ENCODE data around the gene NEK8.
"Not testable (repeated sequence)": the region's sequence is repeated elsewhere in the genome, so short reads cannot be mapped to it uniquely, and the experiment has no call there.

The NEK8 gene

GRCh38 chr17:28710861-28711722 is 17.5 kb upstream of the NEK8 start:
- DNase-seq = peak; percentile 86

DNA sequence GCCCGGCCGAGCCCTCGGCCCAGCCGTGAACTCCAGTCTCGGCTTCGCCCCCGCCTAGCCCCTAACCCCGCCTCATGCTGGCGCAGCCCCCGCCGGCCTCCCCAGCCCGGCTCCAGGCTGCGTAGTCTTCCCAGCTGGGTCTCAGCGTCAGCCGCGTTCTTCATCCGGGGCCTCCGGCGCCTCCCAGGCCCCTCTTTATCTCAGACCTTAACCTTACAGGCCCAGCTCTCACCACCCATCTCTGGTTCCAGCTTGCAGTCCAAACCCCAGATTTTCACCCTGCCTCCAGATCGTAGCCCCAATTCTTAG is 16.9 kb upstream of the NEK8 start, which contains the start of gene PROCA1:
TSS of gene PROCA1 (minus strand) at position 166 of the 309 bp plus-strand sequence. CDS start 228 bp downstream, outside the sequence.
- DNase-seq = no peak

- DNase-seq = no peak
Measured at GRCh38 chr17:28712032-28712704, 16.4 kb upstream of the NEK8 start.

DNA sequence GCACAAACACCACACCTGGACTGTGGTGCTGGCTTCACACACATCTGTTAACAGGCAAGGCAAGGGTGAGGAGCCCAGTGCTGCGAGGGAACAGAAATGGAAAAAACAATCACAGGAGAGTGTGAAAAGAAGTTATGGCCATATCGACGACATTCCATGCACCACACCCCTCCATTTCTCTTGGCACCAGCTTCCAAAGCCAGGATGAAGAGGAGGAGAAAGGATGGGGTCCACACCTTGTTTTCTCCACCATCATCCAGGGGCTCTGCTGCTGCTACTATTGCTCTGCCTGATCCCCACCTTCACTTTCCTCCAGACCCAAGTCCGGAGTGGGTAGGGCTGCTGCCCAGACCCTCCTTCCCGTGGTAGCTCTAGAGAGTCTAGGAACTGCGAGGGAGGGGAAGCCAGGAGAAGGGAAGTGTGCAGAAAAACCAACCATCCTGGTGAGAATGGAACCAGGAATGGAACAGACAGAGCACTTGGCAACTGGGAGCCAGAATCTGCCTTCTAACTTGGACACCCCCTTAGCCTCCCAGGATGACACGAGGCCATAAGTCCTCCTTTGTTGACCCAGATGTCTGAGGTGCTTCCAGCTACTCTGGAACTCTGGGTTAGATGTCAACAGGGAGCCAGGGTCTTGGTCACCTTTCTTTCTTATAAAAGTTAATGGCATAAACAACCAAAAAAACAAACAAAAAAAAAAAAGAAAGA is 15.7 kb upstream of the NEK8 start:
- DNase-seq = no peak

- DNase-seq = no peak
Measured at GRCh38 chr17:28714281-28714680, 14.3 kb upstream of the NEK8 start.

- DNase-seq = no peak
Measured at GRCh38 chr17:28715217-28715616, 13.4 kb upstream of the NEK8 start.

DNA sequence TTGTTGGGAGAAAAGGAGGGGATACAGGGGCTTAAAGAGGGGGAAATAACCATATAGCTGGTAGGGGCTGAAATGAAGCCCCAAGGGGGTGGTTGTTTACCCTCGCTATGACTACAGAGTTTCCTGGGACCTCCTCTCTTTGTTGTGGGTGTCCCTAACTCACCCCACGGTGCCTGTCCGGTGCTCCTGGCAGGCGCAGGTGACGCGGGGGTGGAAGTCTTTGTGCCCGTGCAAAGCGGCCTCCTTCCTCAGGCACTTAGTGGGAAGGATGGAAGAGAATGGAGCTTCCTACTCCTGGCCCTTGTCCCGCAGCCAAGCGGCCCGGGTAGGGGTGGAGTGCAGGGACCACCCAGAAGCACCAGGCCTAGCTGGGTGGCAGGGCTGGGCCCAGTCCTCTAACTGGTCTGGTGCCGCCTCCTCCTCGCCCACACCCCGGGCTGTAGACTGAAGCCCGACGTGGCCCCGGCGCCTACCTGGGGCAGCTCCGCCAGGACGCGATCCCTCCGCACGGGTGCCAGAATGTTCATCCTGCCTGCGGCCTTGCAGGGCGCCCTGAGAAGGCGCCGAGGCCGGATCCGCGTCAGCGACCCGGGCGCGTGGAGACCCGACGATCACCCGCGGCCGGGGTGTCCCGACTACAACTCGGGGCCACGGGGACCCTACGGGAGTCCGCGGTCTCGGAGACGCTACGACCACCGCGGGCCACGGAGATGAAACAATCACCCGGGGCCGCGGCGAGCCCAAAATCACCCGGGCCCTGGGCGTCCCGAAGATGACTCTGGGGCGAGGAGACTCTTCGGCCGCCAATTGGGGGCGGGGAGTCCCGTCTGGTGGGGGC is 11.6 kb upstream of the NEK8 start:
- no peak for DNase-seq

GRCh38 chr17:28717578-28718332 is 10.8 kb upstream of the NEK8 start, which contains the start of gene RAB34:
Gene RAB34 (minus strand): TSS chr17:28717868. CDS start chr17:28717266, 602 bp downstream.
- no peak for DNase-seq

- DNase-seq = no peak
Measured at GRCh38 chr17:28718333-28719020, 10.1 kb upstream of the NEK8 start.

DNA sequence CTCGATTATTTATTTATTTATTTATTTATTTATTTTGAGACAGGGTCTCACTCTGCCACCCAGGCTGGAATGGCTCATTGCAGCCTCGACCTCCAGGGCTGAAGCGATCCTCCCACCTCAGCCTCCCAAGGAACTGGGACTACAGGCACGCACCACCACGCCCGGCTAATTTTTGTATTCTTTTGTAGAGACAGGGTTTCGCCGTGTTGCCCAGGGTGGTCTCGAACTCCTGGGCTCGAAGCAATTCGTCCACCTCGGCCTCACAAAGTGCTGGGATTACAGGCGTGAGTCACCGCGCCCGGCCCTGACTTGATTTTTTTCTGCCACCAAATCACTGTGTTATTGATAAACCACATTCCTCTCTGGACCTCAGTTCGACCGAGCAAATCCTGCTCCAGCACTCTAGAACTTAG is 9.6 kb upstream of the NEK8 start:
- no peak for DNase-seq

GRCh38 chr17:28720247-28720996 is 8.2 kb upstream of the NEK8 start:
- DNase-seq = peak; percentile 42

DNA sequence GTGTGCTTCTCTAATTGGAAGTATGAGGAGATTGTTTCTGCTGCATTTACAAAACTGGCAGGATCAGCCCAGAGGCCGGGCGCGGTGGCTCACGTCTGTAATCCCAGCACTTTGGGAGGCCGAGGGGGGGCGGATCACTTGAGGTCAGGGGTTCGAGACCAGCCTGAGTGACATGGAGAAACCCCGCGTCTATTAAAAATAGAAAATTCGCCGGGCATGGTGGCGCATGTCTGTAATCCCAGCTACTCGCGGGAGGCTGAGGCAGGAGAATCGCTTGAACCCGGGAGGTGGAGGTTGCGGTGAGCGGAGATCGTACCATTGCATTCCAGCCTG is 7.6 kb upstream of the NEK8 start:
- DNase-seq = not testable (repeated sequence)

- no peak for DNase-seq
Measured at GRCh38 chr17:28722417-28723158, 6.0 kb upstream of the NEK8 start.

DNA sequence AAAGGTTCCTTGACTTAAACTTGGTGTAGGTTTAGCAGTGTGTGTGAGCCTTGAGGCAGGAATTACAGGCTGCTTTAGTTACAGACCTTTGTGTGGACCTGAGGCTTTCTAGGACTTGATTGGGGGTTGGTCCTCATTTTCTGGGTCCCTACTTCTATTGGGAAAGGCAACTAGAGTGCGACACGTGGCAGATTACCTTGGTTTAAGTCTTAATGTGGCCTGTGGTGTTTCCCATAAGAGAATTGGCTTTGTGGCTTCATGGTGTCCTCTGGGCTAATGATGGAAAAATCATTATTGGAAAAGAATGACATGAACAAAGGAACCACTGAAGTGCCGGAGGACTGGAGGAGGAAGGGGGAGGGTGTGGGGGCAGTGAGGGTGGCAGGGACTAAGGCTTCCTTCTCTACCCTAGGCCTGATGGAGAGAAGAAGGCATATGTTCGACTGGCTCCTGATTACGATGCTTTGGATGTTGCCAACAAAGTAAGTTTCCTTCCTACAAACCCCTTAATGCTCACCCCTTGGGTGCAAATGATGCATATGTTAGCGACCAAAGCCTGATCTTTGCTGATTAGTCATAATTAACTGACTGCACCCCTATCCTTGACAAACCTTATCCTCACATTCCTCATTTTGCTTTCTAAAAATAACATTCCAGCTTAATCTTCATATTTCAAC is 5.3 kb upstream of the NEK8 start:
- no peak for DNase-seq

DNA sequence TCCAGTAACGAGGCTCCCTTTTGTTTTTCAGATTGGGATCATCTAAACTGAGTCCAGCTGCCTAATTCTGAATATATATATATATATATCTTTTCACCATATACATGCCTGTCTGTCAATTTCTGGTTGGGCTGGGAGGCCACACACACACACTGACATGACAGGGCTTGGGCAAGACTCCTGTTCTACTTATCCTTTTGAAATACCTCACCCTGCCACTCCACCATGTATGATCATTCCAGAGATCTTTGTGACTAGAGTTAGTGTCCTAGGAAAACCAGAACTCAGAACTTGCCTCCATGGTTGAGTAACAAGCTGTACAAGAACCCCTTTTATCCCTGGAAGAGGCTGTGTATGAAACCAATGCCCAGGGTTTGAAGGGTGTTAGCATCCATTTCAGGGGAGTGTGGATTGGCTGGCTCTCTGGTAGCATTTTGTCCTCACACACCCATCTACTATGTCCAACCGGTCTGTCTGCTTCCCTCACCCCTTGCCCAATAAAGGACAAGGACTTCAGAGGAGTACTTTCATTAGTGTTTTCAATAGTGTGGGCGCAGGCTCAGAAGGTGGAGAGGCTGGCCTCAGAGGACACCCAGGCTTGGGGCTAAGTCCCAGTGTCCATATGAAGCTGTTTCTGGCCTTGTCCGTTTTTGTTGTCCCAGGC is 4.6 kb upstream of the NEK8 start:
- not testable (repeated sequence) for DNase-seq

DNA sequence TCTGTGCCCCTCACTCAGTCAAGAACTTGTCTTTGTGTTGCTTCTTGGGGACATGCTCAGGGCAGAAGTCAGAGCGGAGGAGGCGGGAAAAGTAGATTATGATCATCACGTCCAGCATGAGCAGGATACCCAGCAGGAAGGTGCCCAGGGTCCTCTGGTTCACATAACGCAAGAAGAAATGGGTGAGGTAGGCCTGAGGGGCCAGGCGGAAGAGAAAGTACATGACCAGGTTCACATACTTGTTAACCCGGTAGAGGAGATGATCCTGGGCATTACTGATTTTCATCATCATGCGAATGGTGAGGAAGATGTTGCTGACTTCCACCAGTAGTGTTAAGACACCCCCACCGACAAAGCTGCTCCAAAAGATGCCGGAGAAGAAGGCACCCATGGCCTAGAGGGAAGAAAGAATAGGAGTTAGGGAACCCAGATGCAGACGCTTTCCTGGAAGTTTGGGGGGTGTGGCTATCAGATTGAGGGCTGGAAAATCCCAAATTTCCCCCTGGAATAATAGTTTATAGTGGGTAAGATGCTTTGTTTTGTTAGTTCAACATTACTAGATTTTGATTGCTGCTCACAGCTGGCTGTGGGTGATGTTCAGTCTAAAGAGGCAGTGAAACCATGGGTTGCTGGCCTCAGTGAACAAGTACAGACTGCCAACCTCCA is 4.0 kb upstream of the NEK8 start:
- DNase-seq = peak; percentile 72

DNA sequence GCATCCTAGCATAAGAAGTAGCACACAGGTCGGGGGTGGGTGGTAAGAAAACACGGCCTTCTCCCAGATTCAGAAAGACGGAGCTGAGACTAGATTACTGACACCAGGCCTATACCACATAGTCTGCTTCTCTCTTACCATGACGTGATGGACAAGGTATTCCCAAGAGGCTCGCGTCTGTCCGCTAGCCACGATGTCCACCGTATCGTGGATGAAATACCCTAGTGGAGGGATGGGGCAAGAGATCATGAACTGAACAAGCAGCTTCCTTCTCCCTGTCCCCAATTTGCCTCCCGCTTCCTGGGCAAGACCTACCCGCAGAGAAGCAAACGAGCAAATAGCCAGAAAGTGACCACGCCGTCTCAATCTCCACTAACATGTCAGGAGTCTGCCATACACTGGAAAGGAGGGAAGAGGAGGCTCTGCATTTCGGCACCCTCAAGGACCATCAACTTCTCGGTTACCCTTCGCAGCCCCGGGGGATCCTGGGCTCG is 3.4 kb upstream of the NEK8 start:
- no peak for DNase-seq

GRCh38 chr17:28725660-28726225 is 2.8 kb upstream of the NEK8 start:
- peak; percentile 85 for DNase-seq

Measured in RPMI8226 (cell line).